ENCODE results near the gene FBXL17.

Gene FBXL17

DNA sequence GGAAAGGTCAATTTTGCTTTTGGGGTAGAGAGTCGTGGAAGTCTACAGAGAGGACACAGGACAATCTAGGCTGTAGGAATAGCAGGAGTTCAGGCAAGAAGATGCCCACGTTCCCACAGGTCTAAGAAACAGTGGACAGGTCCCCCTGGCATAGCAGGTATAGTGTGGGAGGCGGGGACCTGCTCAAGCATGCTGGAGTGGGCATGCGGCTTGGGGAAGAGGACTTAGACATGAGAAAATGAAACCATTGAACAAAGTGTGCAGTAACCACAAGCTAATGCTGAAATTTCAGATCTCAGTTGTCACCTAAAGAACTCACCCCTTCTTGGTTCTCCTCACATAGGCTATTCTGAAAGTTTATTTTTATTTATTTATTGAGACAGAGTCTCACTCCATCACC lies 568.3 kb downstream of the FBXL17 start:
- no peak overlapping the region for H3K27ac ChIP-seq
- no peak for TF ChIP-seq ZFX (IDR thresholded peaks at IDR 0.05; ENCODE audit: borderline replicate concordance)
- TF ChIP-seq, protein P1, sequence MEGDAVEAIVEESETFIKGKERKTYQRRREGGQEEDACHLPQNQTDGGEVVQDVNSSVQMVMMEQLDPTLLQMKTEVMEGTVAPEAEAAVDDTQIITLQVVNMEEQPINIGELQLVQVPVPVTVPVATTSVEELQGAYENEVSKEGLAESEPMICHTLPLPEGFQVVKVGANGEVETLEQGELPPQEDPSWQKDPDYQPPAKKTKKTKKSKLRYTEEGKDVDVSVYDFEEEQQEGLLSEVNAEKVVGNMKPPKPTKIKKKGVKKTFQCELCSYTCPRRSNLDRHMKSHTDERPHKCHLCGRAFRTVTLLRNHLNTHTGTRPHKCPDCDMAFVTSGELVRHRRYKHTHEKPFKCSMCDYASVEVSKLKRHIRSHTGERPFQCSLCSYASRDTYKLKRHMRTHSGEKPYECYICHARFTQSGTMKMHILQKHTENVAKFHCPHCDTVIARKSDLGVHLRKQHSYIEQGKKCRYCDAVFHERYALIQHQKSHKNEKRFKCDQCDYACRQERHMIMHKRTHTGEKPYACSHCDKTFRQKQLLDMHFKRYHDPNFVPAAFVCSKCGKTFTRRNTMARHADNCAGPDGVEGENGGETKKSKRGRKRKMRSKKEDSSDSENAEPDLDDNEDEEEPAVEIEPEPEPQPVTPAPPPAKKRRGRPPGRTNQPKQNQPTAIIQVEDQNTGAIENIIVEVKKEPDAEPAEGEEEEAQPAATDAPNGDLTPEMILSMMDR (IDR thresholded peaks at IDR 0.05): no peak

GRCh38 chr5:107812570-107813141 lies 569.2 kb downstream of the FBXL17 start:
- TF ChIP-seq, protein P1 (IDR thresholded peaks at IDR 0.05): no peak

GRCh38 chr5:107809201-107810034 lies 572.5 kb downstream of the FBXL17 start:
- TF ChIP-seq, protein P1 (IDR thresholded peaks at IDR 0.05): no peak
- no peak for TF ChIP-seq ZFX (IDR thresholded peaks at IDR 0.05; ENCODE audit: borderline replicate concordance)
- no peak overlapping the region for H3K27ac ChIP-seq

More at GRCh38 chr5:107812570-107813141, 569.2 kb downstream of the FBXL17 start:
- no peak overlapping the region for H3K27ac ChIP-seq

Measured in 22Rv1 (cell line).